HFFc6 (cell line): ENCODE measurements around the gene RGSL1. TPM values are rescaled to one million over a fixed set of nuclear protein-coding genes. Genes with fewer than 3 reads are reported as not detected.

Experiments
- DNase-seq: peaks from one replicate; pipeline ENCODE4 v3.0.0-alpha.2; 2018
- H3K27ac Mint-ChIP-seq: 2 replicates; pipeline ENCODE4 v1.8.0; 2020; ENCODE audit warnings: mild to moderate bottlenecking, mixed read lengths
- H3K27me3 Mint-ChIP-seq: 2 replicates; pipeline ENCODE4 v1.8.0; 2021; ENCODE audit warnings: mild to moderate bottlenecking, moderate library complexity, mixed read lengths; ENCODE audit not compliant: insufficient read depth
- H3K36me3 Mint-ChIP-seq: 2 replicates; pipeline ENCODE4 v1.8.0; 2021; ENCODE audit warnings: low read depth, mixed read lengths
- H3K4me1 Mint-ChIP-seq: 2 replicates; pipeline ENCODE4 v1.8.0; 2020; ENCODE audit warnings: low read depth, mixed read lengths
- H3K4me3 Mint-ChIP-seq: 2 replicates; pipeline ENCODE4 v1.8.0; 2020; ENCODE audit warnings: mild to moderate bottlenecking, moderate library complexity, mixed read lengths
- H3K9me3 Mint-ChIP-seq: 2 replicates; pipeline ENCODE4 v1.8.0; 2020; ENCODE audit warnings: mild to moderate bottlenecking, mixed read lengths
- CTCF ChIP-seq: fragments of 200-600 bp; sonication (generic); IDR thresholded peaks from 2 replicates; pipeline ENCODE4 v1.5.0; 2021; ENCODE audit warnings: antibody characterized with exemption, mild to moderate bottlenecking
- long read RNA-seq: library from polyadenylated mRNA; unstranded; transcript quantifications from one replicate; pipeline ENCODE4 v2.0.0, GENCODE V29; 2019
- total RNA-seq, 6 experiments: library from RNA; stranded (reverse); fragmentation: NEBNext Ultra II Directional; extraction: Animal tissue kit (Norgen Biotek cat#: 25700); gene quantifications; 2 replicates in 1 of 6; 3 replicates in 5 of 6; pipeline ENCODE4 v1.2.3, GENCODE V29; 2021

Gene RGSL1
- not detected for total RNA-seq
- long read RNA-seq: 0 reads

GRCh38 chr1:182450087-182450486, at the start of gene RGSL1:
RGSL1 (plus strand) TSS chr1:182450146; CDS start chr1:182450166, 20 bp downstream.
- no peak within 1 kb of the TSS for H3K27ac Mint-ChIP-seq
- DNase-seq: no peak
- peaks cover 7% of the 10 kb centered on the region for H3K27me3 Mint-ChIP-seq
- no peaks in the 10 kb centered on the region for H3K4me1 Mint-ChIP-seq
- no peaks in the 10 kb centered on the region for H3K36me3 Mint-ChIP-seq
- H3K9me3 Mint-ChIP-seq: no peaks in the 10 kb centered on the region
- H3K4me3 Mint-ChIP-seq: no peak within 1 kb of the TSS
- TF ChIP-seq CTCF: no peak

- no peak within 1 kb of the TSS for H3K4me3 Mint-ChIP-seq
- peaks cover 5% of the 10 kb centered on the region for H3K27me3 Mint-ChIP-seq
- no peak for DNase-seq
- no peaks in the 10 kb centered on the region for H3K9me3 Mint-ChIP-seq
- no peak for TF ChIP-seq CTCF
- no peak within 1 kb of the TSS for H3K27ac Mint-ChIP-seq
- H3K36me3 Mint-ChIP-seq: no peaks in the 10 kb centered on the region
- H3K4me1 Mint-ChIP-seq: peaks cover 19% of the 10 kb centered on the region
Measured at GRCh38 chr1:182400567-182400966, 49.4 kb upstream of the RGSL1 start, which contains the start of gene TEDDM1. TEDDM1 (minus strand) TSS chr1:182400667; CDS start chr1:182400485, 182 bp downstream.

DNA sequence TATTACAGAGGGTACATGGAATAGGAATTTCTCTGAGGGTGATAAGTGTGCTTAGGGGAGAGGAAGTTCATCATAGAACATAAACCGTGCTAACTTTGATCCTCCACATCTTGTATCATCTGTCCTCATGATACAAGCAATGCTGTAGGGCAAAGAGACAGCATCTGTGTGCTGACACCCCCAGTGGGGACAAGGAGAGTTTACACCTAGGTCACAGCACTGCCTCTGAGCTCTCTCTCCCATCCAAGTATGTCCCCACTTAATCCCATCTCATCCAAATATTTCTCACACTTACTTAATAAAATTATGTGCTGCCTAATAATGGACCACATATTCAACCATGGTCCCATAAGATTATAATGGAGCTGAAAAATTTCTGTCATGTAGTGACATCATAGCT, 45.2 kb upstream of the RGSL1 start:
- TF ChIP-seq CTCF: peak; percentile 29; the same call in 1 of the 2 replicates
- no peak overlapping the region for H3K27ac Mint-ChIP-seq
- DNase-seq: no peak
- H3K4me3 Mint-ChIP-seq: no peak overlapping the region
- peaks cover 2% of the 10 kb centered on the region for H3K27me3 Mint-ChIP-seq
- H3K36me3 Mint-ChIP-seq: no peaks in the 10 kb centered on the region
- no peaks in the 10 kb centered on the region for H3K4me1 Mint-ChIP-seq
- H3K9me3 Mint-ChIP-seq: no peaks in the 10 kb centered on the region

- no peak overlapping the region for H3K4me3 Mint-ChIP-seq
- DNase-seq: no peak
- no peaks in the 10 kb centered on the region for H3K36me3 Mint-ChIP-seq
- peaks cover 7% of the 10 kb centered on the region for H3K27me3 Mint-ChIP-seq
- no peaks in the 10 kb centered on the region for H3K4me1 Mint-ChIP-seq
- TF ChIP-seq CTCF: no peak
- H3K9me3 Mint-ChIP-seq: no peaks in the 10 kb centered on the region
- H3K27ac Mint-ChIP-seq: no peak overlapping the region
Measured at GRCh38 chr1:182405578-182405977, 44.4 kb upstream of the RGSL1 start.

DNA sequence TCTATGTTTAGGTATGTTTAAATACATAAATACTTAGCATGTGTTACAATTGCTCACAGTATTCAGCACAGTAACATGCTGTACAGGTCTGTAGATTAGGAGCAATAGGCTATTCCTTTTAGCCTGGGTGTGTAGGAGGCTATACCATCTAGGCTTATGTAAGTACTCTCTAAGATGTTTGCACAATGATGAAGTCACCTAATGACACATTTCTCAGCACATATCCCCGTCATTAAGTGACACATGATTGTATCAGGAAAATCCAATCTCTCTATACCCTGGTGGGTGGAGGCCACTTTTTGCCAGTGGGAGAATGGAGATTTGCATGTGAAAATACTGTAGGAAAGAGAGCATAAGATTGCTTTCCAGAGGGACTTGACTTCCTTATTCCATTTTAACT, 43.9 kb upstream of the RGSL1 start:
- H3K36me3 Mint-ChIP-seq: no peaks in the 10 kb centered on the region
- no peak overlapping the region for H3K4me3 Mint-ChIP-seq
- TF ChIP-seq CTCF: no peak
- H3K27ac Mint-ChIP-seq: no peak overlapping the region
- no peaks in the 10 kb centered on the region for H3K4me1 Mint-ChIP-seq
- H3K27me3 Mint-ChIP-seq: peaks cover 7% of the 10 kb centered on the region
- no peaks in the 10 kb centered on the region for H3K9me3 Mint-ChIP-seq
- DNase-seq: no peak

DNA sequence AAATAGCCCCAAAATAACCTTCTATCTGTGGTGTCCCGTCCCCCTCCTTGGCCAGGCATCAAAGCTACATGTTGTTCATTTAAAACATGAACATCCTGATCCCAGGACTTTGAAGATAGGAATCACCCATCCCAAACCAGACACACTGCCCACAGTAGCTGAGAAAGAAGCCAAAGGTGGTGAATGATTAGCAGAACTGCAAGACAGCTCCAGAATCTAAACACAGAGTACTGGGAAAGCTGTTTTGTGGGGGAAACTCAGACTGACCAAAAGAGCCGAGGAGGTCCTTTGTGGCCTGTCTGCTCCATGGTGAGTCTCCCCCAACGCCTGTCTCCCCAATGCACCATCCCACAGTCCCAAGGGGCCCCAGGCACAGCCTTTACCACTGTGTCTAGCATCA, 42.2 kb upstream of the RGSL1 start:
- no peaks in the 10 kb centered on the region for H3K4me1 Mint-ChIP-seq
- peaks cover 7% of the 10 kb centered on the region; the same call in 1 of the 2 replicates for H3K27me3 Mint-ChIP-seq
- no peaks in the 10 kb centered on the region for H3K36me3 Mint-ChIP-seq
- H3K4me3 Mint-ChIP-seq: no peak overlapping the region
- H3K27ac Mint-ChIP-seq: no peak overlapping the region
- TF ChIP-seq CTCF: no peak
- no peak for DNase-seq
- no peaks in the 10 kb centered on the region for H3K9me3 Mint-ChIP-seq
